HG02852 (cell line): ENCODE results near the gene CHMP4B.

Experiments used
- ATAC-seq: cut with Tn5 transposase; IDR thresholded peaks from one replicate; pipeline ENCODE4 v1.9.1; 2021; ENCODE audit warnings: mild to moderate bottlenecking, moderate library complexity; ENCODE audit not compliant: unreplicated experiment

The CHMP4B gene

DNA sequence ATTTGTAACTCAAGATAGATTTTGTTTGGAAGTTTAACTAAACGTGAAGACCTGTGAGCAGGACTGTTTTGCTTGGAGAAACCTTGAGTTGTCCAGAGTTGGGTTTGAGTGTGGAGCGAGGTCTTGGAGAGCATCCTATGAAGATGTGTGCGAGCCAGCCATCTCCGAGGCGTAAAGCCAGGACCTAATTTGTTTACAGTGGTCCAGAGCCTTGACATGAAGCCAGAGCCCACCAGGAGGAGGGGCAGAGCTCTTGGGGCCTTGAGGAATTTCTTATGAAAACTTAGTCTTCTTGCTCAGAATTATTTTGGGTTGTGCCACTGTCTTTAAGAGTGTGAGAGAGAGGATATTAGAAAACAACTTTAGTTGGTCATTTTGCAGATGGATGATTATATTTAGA lies 6.3 kb downstream of the CHMP4B start:
- no peak for ATAC-seq

DNA sequence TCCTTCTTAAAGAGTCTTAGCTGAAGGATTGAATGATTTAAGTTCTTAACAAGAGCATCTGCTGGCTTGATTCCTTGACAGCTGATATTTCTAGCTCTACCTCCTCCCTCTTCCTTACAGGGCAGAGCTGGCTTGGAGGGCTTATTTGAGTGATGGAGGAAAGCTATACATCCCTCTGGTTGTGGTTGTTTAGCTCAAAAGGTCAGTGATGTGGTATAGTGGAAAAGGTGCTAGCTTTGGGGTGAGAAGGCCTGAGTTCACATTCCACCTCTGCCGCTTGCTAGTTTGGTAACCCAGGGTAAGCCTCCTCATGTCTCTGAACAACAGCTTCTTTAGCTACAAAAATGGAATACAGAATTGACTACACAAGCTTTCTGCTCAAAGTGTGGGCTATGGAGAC lies 8.3 kb downstream of the CHMP4B start:
- no peak for ATAC-seq

DNA sequence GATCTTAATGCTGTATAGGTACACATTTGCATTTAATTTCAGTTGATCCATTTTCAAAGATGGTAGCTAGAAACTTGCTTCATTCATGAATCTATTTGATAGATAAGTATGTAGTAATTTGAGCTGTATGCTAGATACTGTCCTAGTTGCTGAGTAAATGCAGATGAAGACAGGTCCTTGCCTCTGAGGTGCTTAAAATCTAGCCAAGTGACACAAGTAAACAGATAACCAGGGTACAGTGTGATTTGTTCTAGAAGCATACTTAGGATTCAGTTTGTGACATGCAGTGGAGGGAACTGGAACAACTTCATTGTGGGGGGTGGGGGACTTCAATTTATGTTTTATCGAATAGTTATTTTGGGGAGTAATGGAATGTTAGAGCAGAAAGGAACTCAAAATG lies 9.2 kb downstream of the CHMP4B start:
- ATAC-seq: no peak

DNA sequence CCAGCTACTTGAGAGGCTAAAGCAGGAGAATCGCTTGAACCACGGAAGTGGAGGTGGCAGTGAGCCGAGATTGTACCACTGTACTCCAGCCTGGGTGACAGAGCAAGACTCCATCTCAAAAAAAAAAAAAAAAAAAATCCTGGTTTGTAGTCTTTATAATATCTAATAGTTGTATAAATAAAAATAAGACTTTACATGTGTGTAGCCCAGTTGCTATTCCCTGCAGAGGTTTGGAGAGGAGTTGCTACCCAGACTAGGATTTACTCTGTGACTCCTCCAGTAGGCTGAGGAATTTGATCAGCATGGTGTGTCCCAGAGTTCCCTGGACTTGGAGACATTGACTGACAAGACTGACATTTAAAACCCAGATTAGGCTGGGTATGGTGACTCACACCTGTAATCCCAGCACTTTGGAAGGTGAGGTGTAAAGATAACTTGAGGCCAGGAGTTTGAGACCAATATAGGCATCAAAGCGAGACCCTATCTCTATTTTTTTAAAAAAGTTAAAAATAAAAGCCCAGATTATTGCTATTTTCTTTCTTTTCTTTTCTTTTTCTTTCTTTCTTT lies 10.2 kb downstream of the CHMP4B start:
- ATAC-seq: no peak

DNA sequence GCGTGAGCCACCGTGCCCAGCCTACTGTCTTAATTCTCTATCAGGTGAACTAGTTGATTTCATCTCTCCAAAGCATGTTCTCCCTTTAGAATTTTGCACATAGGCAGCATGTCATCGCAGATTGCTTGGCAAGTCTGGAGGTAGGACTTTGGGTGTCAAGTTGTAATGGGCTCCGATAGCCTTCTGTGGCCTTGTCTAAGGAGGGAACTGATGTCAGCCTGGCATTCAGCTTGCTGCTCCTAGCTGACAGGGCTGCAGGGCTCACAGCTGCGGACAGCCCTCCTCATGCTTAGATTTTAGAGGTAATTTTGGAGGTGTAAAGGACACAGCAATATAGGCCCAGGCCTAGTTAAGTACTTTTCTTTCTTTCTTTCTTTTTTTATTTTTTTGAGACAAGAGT lies 11.3 kb downstream of the CHMP4B start:
- no peak for ATAC-seq

DNA sequence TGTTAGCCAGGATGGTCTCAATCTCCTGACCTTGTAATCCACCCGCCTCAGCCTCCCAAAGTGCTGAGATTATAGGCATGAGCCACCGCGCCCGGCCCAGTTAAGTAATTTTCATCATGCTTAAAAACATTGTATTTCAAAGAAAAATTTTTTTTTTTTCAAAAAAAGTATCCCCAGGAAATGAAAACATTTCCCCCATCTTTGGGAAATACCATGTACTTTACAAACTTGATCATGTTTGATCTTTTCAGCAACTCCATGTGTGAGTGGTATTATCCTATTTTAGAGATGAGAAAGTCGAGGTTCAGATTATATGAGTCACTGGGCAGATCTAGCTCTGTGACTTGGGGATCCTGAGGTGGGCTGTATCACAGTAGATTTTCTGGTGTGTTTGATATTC lies 11.8 kb downstream of the CHMP4B start:
- no peak for ATAC-seq

DNA sequence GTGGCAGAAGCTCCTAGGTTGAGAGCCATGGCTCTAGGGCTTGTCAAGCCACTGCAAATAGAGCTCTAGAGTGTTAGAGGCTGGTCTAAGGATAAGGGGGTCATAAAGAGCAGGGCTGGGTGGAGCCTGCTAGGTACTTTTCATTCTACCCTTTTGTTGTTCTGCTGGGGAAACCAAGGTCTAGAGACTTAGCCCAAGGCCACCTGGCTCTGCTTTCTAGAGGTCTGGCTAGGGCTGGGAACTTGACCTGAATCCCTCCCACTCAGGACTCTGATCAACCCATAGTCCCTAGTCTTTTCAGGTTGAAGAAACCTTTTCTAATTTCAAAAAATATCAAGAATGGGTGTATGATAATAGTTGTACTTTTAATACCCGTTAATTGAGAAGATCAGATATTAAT lies 13.7 kb downstream of the CHMP4B start:
- ATAC-seq: no peak

DNA sequence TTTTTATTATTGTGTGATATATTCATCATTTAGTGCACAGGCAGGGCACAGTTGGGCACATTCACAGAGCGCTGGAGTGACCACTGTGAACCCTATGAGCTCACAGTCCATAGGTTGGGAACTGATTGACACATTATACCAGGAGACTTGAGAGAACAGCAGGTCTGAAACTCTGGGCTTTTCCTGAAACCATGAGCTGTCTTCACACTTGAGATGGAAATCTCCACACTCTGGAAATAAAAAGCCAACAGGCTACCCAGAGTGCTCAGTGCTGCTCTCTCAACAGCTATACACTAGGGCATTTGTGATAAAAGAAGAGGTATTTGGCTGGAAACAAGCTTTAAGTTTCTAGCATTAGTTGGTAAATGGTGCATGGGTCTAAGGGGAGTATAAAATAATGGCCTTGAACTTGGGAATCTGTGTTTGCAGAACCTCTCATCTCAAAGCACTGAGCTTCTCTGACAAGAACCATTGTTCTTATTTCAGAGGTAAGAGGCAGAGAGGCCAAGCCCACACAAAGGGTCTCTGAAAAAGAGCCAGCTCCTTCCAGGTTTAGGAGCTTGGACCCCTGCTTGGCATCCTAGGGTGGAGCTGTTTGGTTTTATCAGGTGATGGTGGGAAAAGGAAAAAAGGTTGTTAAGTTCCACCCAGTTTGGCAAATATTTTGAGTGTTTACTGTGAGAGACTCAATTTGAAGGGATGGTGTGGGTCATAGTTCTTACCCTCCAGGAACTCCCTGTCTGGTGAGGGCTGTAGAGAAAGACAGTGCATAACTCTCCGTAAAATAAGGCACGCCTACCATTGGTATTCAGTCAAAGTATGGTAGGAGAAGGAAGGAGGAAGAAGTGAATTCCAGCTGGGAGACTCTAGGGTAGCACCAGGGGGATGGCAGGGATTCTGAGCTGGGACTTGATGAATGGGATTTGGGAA lies 14.5 kb downstream of the CHMP4B start:
- ATAC-seq: no peak

DNA sequence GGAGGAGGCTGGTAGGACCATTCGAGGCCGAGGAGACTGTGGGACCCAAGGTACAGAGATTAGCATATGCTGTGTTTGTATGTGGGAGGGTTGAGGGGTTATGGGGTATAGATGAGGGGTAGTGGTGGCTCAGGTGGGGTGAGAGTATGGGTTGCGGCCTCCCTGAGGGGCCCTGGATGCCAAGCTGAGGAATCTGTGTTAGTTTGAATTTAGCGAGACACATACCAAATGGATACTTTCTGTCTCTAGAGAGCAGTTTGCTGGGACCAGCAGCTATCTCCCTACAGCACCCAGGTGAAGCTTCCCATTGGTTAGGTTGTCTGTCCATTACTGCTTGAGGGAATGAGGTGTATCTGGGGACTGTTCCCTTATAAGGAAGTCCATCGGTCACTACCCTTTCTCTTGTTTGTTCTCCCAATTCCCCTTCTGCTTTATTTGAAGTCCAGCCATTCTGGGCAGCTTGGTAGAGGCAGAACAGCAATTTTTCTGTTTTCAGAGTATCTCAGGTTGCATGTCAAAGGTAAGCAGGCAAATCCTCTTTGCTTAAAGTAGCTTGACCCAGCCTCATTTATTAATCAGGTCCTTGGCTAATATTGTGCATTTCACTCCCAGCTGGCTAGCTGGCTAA lies 15.2 kb downstream of the CHMP4B start:
- ATAC-seq: no peak

DNA sequence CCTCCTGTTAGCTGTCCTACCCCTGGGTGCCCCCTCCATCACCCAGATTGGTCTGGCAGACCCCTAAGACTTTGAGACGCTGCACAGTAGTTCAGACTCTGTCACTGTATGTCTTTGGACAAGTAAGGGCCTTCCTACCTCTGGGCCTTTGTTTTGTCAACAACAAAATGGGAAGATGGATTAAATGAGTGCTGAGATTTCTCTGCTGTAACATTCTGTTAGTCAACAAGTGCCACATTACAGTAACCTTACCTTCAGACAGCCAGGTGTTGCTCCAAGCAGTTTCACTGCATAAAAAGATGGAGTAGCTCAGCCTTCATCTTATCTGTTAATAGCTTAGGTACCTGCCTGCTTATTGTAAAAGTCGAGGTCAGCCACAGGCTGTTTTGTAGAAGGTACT lies 16.0 kb downstream of the CHMP4B start:
- ATAC-seq: no peak

DNA sequence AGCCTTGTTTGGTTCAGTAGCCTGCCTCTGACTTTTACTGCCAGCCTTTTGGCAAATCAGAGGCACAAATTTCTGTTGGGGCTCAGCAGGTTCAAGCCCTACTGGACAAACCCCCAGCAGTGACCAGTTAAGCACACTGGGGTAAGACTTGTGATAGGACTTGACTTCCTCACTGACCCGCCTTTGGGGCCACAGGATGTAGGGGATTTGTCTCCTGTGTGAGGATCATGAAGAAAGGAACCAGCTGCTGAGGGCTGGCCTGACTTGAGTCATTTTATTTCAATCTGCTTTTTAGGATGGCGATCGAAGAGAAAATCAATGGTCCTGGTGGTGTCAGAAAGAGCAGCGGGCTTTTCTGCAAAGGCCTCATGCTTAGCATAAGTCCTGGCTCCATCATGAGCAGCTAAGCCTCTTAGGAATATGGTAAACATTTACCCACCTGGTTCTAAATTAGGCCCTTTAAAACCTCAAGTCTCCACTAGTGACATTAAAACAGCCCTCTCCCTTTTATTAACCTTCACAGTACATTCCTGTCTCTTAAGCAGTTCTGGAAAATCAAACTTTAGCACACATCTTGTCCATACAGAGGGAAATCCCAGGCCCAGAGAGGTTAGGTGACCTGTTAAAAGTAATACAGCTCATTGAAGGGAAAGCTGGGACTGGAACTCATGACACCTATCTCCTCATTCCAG lies 16.6 kb downstream of the CHMP4B start:
- no peak for ATAC-seq

DNA sequence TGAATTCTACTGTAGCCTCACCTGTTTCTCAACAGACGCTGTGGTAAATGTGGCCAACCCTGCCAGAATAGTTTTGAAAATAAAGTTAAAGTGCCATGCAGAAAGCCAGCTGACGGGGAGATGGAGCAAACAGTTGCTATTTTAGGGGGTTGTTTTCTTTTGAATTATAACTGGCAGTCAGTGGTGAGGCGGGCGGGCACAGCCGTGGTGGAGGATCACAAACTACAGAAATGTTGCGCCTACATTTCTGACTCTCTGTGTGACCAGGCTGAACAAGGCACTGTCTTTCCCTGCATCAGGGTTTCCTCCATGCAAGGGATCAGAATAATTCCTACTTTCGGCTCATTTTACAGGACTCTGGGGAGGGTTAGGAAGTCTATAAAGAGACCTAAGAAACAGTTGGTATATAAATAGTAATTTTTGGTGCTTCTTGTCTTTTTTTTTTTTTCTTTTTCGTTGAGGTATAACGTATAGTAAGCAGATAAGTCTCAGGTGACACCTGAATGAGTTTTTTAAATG lies 17.2 kb downstream of the CHMP4B start:
- no peak for ATAC-seq

DNA sequence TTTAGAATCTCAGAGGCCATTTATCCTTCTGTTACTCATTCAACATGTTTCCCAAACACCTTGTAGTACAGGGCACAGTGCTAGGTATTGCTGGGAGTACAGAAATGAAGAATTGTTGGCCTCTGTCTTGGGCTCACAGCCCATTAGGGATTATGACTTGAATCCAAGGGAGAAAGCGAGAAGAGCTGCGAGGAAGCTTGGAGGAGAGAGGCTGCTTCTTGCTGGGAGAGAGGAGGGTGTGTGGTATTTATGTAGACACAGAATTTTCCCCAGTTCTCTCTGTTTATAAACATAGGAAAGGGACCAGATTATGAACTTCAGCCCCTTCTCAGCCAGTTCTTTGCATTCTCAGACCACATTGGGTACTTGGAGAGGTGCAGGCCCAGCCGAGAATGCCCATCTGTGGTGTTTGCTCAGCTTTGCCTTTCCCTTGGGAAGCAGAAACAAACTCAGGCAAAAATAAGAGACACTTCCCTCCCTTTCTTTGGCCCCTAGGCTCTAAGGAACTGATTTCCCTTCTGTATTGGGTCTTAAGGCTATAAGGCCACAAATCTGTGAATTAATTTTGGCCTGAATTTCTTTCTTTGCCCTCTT lies 17.9 kb downstream of the CHMP4B start:
- ATAC-seq: no peak

DNA sequence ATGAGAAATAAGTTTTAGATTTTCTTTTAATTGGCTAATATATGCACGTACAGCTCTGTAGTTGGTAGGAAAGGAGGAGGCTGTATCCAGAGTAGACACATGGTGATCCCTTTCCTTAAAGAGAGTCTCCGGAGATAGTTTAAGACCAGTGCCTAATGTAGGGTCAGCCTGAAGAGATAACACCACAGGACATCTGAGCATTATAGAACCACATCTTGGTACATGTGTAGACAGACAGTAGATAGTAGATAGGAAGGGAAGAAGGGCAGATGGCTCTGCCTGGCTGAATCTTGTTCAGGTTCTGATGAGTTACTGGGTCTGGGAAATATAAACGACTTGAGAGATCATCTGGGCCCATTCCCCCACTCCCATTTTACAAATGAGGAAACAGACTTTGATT lies 18.5 kb downstream of the CHMP4B start:
- no peak for ATAC-seq

DNA sequence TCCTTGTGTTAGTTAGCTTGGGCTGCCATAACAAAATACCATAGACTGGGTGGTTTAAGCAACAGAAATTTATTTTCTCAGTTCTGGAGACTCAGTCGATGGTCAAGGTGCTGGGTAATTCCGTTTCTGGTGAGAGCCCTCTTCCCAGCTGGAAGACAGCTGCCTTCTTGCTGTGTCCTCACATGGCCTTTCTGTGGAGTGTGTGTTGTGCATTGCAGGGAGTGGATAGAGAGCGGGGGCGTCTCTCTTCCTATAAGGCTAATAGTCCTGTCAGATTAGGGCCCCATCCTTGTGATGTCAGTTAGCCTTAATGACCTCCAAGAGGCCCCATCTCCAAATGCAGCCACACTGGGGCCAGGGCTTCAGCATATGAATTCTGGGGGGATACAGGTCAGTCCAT lies 19.2 kb downstream of the CHMP4B start:
- ATAC-seq: no peak

DNA sequence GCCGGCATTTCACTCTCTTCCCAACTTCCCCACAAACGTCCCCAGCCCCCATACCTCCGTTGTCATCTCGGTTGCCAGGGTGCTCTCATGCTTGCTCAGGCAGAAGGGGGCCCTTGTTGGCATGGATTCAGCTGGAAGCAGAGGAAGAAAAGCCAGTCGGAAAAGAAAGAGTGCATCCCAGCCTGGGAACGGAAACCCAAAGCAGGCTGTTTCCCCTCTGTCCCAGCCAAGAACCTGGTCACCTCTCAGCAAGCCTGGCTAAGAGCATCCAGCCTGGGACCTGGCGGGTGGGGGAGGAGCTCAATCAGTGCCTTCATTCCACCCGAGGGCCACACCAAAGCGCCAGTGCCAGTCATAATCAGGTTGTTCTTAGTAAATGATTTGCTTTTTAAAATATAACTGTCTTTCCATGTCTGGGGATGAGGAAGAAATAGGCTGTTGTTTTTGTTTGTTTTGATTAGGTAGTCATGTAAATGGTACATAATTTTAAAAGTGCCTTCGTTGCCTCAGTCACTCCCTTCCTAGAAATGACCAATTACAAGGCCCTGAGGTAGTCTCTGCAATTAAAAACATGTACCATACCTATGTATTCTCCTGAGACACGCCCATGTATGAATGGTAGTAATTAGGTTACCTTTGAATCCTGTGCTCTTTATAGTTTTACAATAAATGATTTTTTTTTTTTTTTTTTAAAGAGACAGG lies 21.1 kb downstream of the CHMP4B start:
- ATAC-seq: no peak

DNA sequence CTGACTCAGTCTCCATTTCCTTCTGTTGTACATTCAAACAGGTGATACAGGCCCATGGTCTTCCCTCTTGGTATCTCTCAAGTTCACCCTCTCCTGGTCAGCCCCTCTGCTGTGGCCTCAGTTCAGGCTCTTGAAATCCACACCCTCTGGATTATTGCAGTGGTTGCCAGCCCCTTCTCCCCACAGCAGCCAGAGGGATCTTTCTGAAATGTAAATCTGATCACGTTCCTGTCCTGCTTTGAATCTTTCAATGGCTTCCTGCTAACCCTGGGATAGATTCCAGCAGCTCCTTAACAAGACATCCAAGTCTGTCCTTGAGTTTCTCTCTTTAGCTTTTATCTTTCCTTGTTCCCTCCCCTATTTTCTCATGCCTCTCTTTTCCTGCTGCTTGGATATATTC lies 22.2 kb downstream of the CHMP4B start:
- ATAC-seq: no peak

DNA sequence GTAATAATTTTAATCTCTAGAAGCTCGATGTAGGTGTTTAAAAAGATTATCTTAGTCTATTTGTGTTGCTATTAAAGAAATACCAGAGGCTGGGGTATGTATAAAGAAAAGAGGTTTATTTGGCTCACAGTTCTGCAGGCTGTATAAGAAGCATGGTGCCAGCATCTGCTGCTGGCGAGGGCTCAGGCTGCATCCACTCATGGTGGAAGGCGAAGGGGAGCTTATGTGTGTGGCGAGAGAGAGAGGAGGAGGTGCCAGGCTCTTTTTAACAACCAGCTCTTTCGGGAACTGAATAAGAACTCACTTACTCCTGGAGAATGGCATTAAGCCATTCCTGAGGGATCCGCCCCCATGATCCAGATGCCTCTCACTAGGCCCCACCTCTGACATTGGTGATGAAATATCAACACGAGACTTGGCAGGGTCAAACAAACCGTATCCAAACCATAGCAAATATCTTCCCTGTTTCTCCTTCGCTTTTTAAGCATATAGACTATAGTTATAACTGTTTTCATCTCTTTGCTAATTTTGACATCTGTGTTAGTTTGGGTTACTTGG lies 24.5 kb downstream of the CHMP4B start:
- ATAC-seq: no peak

DNA sequence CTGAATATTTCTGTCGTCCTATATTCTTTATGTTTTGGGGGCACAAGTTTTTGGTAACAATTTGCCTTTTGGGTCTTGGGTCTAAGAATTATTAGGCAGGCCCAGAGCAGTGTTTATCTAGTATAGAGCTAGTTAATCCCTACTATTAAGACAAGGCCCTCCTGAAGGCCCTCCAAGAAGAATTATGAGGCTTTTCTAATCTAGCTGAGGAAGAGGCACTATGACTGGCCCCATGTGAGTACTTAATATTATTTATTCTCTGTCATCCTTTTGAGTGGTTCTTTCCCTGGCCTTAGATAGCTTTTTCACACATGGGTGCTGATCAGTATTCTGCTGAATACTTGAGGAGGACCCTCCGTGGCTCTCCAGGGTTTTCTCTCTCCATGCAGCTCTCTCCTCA lies 25.1 kb downstream of the CHMP4B start:
- ATAC-seq: no peak
